NCI-H2029 treated with DMSO at 0.1 percent for 48 hours (cell line): ENCODE measurements around the gene CYTL1.
"Not testable (repeated sequence)": the region's sequence is repeated elsewhere in the genome, so short reads cannot be mapped to it uniquely, and the experiment has no call there.

Source experiments
- DNase-seq: peaks from one replicate; lab custom pipeline; 2025; lab: John Stamatoyannopoulos, UW

CYTL1 gene

DNA sequence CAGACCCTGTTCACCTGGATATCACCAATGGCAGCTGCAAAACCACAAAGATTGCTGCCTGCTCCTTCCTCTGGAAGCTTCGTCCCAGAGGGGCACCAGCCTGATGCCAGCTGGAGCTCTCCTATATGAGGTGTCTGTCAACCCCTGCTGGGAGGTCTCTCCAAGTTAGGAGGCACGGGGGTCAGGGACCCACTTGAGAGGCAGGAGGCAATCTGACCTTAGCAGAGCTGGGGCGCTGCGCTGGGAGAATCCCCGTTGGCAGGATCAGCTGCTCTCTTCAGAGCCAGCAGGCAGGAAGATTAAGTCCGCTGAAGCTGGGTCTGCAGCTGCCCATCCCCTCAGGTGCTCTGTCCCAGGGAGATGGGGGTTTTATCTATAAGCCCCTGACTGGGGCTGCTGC lies 17.6 kb downstream of the CYTL1 start:
- not testable (repeated sequence) for DNase-seq

- DNase-seq: not testable (repeated sequence)
These were observed 22.3 kb downstream of the CYTL1 start for GRCh38 chr4:4996935-4997334.

DNA sequence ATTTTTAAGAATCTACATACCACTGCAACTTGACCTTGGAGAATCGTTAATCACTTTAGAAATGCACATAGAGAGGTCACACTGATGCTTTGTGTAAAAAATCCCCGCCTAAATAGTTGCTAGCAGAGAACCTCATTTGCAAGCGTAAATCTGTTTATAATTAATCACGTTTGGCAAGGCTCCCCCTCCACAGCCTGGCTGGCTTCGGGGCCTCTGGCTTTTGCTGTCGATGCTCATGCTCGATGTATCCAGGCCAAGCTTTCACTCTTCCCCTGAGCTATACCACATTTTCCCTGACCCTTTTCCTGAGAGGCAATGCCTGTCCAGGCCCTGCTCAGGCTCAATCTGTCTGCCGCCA lies 23.4 kb downstream of the CYTL1 start:
- no peak for DNase-seq

GRCh38 chr4:4995103-4995907 lies 24.0 kb downstream of the CYTL1 start:
- no peak for DNase-seq

DNA sequence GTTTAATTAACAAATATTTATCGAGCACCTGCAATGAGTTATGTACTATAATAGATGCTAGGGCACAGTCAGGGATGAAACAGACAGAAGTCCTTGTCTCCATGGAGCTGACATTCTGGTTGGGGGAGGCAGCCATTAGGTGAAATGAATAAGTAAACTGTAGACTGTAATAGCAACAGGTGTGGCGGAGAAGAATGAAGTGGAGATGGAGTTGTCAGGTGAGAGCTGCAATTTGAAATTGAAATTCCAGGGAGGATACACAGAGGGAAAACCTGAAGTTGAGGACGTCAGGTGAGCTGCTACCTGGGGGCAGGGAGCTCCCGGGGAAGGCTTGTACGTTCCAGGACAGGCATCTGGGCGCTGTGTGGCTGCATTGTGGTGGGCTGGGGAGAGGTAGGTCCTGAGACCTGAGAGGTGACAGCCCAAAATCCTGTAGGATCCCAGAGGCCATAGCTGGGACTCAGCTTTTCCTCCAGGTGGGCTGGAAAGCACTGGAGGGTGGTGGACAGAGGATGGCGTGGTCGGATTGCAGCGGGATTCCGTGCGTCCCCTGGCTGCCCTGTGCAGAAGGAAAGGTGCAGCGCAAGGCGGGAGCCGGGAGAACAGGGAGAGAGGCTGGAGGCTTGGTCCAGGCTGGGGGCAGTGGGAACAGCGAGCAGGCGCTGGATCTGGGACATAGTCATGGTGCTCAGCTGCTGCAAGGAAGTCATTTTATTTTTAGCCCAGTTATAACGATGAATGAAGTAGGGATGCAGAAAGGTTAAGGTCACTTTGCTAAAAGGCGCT lies 24.8 kb downstream of the CYTL1 start:
- no peak for DNase-seq

DNA sequence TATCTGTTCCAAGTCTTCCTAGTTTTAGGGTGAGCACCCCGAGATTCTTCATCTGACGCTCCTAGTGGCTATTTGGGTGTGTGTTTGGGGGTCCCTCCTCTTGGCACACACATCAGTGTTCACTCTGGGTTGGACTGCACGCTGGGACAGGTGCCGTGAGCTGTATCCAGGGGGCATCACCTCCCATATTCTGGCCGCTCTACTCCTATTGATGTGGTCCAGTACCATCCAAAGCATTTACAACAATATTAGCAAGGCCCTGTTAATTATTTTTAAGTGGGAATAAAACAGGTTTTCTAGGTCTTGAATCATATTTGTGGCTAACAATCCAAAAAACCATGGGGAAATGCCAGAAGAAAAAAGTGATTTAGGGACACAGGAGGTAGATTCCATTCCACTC lies 26.4 kb downstream of the CYTL1 start:
- DNase-seq: no peak

- DNase-seq: no peak
These were observed 27.6 kb downstream of the CYTL1 start for GRCh38 chr4:4991541-4992099.

DNA sequence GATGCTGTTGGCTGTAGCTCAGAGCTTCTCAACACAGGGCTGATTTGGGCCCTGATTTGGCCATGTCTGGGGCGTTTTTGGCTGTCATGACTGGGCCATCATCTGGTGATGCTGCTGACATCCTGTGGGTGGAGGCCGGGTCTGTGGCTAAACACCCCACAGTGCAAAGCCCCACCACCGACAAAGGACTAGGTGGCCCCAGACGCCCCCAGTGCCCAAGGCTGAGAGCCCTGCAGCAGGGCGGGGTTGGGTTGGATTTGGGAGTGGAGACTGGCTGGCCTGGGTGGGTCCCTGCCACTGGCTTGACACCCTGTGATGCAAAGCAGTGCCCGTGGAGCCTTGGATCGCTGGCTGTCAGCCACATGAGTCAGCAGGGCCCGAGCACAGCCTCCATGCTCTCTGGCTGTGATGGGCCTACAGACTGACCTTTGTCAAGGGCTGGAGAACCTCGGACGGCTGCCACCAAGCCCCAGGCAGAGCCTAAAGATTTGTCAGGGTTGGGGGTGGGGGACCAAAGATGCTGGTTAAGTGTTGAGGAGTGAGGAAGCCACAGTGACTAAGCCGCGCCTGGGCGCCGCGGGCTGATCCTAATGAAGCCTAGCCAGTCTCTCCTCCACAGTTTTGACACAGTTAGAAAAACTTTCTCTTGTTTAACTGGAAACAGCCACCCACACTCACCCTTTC lies 28.3 kb downstream of the CYTL1 start:
- DNase-seq: no peak

DNA sequence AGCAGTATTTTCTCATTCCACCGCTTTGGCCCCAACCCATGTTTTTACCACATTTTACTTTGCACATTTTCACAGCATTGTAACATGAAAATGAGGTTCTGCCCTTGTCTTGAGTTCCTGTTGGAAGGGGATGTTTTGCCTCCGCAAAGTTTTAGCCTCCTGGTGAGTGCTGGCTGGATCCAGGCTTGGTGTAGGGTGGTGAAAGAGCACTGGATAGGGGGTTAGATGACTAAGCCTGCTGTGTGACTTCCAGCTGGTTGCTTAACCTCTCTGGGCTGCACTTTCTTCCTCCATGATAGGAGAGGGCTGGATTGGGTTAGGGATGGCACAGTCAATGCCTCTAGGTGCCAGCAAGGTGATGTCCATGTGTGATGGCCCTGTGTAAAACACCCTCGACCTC lies 28.9 kb downstream of the CYTL1 start:
- no peak for DNase-seq

- no peak for DNase-seq
These were observed 30.1 kb downstream of the CYTL1 start for GRCh38 chr4:4989083-4989622.

DNA sequence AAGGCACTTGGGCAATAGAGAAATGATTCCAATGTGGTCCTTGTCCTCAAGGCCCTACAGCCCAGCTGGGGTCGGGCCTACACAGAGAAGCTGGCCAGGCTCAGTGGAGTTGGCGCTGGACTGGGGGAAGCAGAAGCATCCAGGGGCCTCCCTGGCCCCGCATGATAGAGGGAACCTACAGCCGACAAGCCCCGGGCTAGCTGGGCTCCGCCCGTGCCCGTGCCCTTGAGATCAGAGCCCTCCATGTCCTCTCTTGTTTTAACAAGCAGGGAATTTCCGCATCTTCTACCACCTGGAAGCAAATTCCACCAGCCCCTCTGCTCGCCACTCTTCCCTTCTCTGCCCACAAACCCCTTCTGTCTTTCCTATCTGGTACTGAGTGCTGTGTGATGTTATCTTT lies 31.6 kb downstream of the CYTL1 start:
- DNase-seq: no peak

DNA sequence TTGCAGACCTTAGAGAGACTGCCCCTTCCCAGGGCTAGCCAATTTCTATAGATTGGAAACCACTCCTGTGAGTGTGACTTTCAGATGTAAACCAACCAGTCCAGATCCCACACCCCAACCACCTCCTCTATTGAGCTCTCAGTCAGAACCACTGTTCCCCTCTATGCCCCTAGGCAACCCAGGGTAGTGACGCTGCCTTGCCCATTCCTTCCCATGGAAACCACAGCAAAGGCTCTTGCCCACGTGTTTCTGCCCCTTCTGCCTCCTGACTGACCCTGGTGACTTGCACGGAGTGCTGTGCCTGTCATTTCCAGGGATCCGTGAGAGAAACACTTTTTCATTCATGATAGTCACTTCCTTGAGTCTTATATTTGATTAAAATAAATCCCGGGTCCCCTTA lies 32.4 kb downstream of the CYTL1 start:
- no peak for DNase-seq

DNA sequence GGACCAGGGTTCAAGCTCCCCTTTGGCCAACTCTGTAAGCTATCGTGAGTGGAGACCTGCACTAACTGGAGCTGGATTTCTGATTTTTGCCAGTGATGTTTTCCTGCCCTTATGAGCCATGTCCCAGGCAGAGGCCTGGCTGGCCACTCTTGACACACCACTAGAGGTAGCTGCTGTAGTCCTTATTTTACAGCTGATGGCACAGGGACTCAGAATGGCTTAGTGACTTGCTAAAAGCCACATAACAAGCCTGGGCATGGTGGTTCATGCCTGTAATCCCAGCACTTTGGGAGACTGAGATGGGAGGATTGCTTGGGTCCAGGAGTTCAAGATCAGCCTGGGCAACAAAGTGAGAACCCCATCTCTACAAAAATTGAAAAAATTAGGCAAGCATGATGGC lies 33.4 kb downstream of the CYTL1 start:
- DNase-seq: no peak

GRCh38 chr4:4985036-4985435 lies 34.2 kb downstream of the CYTL1 start:
- no peak for DNase-seq

DNA sequence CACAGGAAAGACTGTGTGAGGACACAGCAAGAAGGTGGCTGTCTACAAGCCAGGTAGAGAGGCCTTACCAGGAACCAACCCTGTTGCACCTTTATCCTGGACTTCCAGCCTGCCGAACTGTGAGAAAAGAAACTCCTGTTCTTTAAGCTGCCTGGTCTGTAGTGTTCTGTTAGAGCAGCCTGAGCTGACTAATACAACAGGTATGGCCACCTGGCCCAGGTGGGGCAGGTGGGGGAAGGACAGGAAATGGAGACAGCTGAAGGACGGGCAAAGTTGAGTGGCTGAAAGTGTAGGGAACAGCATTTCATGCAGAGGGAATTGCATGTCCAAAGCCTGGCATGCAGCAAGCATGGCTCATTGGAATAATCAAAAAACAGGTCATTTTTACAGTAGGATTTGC lies 35.1 kb downstream of the CYTL1 start:
- no peak for DNase-seq

GRCh38 chr4:4981827-4982226 lies 37.4 kb downstream of the CYTL1 start:
- DNase-seq: no peak

DNA sequence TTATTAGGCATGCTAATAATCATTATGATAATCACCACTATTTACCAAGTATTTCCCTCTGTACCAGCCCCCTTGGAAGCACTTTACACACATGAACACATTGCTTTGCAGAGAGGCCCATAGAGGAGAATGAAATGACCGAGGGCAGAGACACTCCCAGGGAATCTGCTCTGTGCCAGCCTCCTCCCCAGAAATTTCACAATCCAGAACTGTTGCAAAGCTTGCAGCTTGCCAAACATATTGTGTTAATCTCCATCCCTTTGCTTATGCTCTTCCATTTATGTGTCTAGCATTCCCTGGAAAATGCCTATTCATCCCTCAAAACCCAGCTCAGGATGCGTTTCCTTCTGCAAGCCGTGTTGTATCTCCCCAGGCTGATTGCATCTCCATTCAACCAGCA lies 37.8 kb downstream of the CYTL1 start:
- no peak for DNase-seq

- no peak for DNase-seq
These were observed 38.5 kb downstream of the CYTL1 start for GRCh38 chr4:4980621-4981230.

- DNase-seq: no peak
These were observed 39.3 kb downstream of the CYTL1 start for GRCh38 chr4:4979971-4980370.

- DNase-seq: no peak
These were observed 44.5 kb downstream of the CYTL1 start for GRCh38 chr4:4974727-4975126.

GRCh38 chr4:4971796-4972195 lies 47.5 kb downstream of the CYTL1 start:
- no peak for DNase-seq

GRCh38 chr4:4969298-4969697 lies 50.0 kb downstream of the CYTL1 start:
- DNase-seq: no peak
